ENCODE data around the gene PDGFD.

PDGFD gene

GRCh38 chr11:103994094-103994493 is 169.9 kb downstream of the PDGFD start:
- no peak for DNase-seq

GRCh38 chr11:103993507-103993906 is 170.4 kb downstream of the PDGFD start:
- no peak for DNase-seq

GRCh38 chr11:103988595-103988969 is 175.4 kb downstream of the PDGFD start:
- no peak for DNase-seq

GRCh38 chr11:103987629-103988594 is 176.0 kb downstream of the PDGFD start:
- no peak for DNase-seq

- DNase-seq, result no peak
These were observed 178.9 kb downstream of the PDGFD start for GRCh38 chr11:103985041-103985440.

GRCh38 chr11:103980108-103980507 is 183.8 kb downstream of the PDGFD start:
- DNase-seq, result no peak

- no peak for DNase-seq
These were observed 185.0 kb downstream of the PDGFD start for GRCh38 chr11:103978616-103979595.

GRCh38 chr11:103972013-103972412 is 191.9 kb downstream of the PDGFD start:
- DNase-seq, result no peak

GRCh38 chr11:103970701-103971249 is 193.2 kb downstream of the PDGFD start:
- no peak for DNase-seq

- DNase-seq, result no peak
These were observed 195.3 kb downstream of the PDGFD start for GRCh38 chr11:103968685-103969084.

- DNase-seq, result no peak
These were observed 196.0 kb downstream of the PDGFD start for GRCh38 chr11:103967985-103968384.

GRCh38 chr11:103964390-103964789 is 199.6 kb downstream of the PDGFD start:
- no peak for DNase-seq

GRCh38 chr11:103963648-103964047 is 200.3 kb downstream of the PDGFD start:
- no peak for DNase-seq

GRCh38 chr11:103961010-103961409 is 202.9 kb downstream of the PDGFD start:
- DNase-seq, result no peak

GRCh38 chr11:103960108-103960507 is 203.8 kb downstream of the PDGFD start:
- DNase-seq, result no peak

- no peak for DNase-seq
These were observed 204.5 kb downstream of the PDGFD start for GRCh38 chr11:103959279-103959942.

- DNase-seq, result no peak
These were observed 205.3 kb downstream of the PDGFD start for GRCh38 chr11:103958475-103959215.

GRCh38 chr11:103953797-103954486 is 210.0 kb downstream of the PDGFD start:
- no peak for DNase-seq

GRCh38 chr11:103949781-103950180 is 214.2 kb downstream of the PDGFD start:
- DNase-seq, result no peak

GRCh38 chr11:103948187-103948763 is 215.7 kb downstream of the PDGFD start:
- DNase-seq, result no peak

- DNase-seq, result no peak
These were observed 216.4 kb downstream of the PDGFD start for GRCh38 chr11:103947546-103947919.
